Activated CD8-positive, alpha-beta memory T cell treated with anti-CD3 and anti-CD28 coated beads, Interleukin-2, amount 10 ng/mL, durations not matched to agents 7 days and 5 days (primary cell): ENCODE results near the gene DYNLL1. TPM values are rescaled to one million over a fixed set of nuclear protein-coding genes. Genes with fewer than 3 reads are reported as not detected.
"Not testable (repeated sequence)": the region's sequence is repeated elsewhere in the genome, so short reads cannot be mapped to it uniquely, and the experiment has no call there.

ENCODE experiments used
- ATAC-seq: fragments of 150-1000 bp; cut with Tn5 transposase; one replicate; pipeline ENCODE4 v1.10.0; 2021; ENCODE audit warnings: moderate library complexity
- CTCF ChIA-PET: fragments of 350-600 bp; sonication (Branson Sonifier 250); formaldehyde crosslinking; loops from one replicate; lab custom pipeline; 2021; ENCODE audit warnings: antibody characterized with exemption; lab: Charles Lee
- DNase-seq: peaks from one replicate; pipeline ENCODE4 v3.0.0-alpha.2; 2020
- H3K27ac Mint-ChIP-seq: one replicate; pipeline ENCODE4 v1.8.0; 2021; ENCODE audit warnings: mild to moderate bottlenecking, mixed read lengths
- H3K27me3 Mint-ChIP-seq: one replicate; pipeline ENCODE4 v1.8.0; 2021; ENCODE audit warnings: mixed read lengths
- H3K36me3 Mint-ChIP-seq: one replicate; pipeline ENCODE4 v1.8.0; 2021; ENCODE audit warnings: mild to moderate bottlenecking, mixed read lengths
- H3K4me1 Mint-ChIP-seq: one replicate; pipeline ENCODE4 v1.8.0; 2021; ENCODE audit warnings: mixed read lengths
- H3K4me3 Mint-ChIP-seq: one replicate; pipeline ENCODE4 v1.8.0; 2021; ENCODE audit warnings: mild to moderate bottlenecking, moderate library complexity, mixed read lengths
- H3K9me3 Mint-ChIP-seq: one replicate; pipeline ENCODE4 v1.8.0; 2022; ENCODE audit warnings: low read depth, mixed read lengths
- total RNA-seq, 2 experiments: library from RNA; stranded (reverse); gene quantifications; one replicate each; pipeline ENCODE4 v1.2.3, GENCODE V29; 2021

DYNLL1 gene
- total RNA-seq, 2 experiments from 2014 or later: 190 to 264 TPM

GRCh38 chr12:120480211-120480610, 15.7 kb upstream of the DYNLL1 start:
- no peak for DNase-seq
- Mint-ChIP-seq H3K36me3 (peaks cover 2% of the 10 kb centered on the region), H3K27me3 (no peaks in the 10 kb centered on the region), H3K9me3 (no peaks in the 10 kb centered on the region), H3K4me3 (no peak overlapping the region), H3K4me1 (peaks cover 14% of the 10 kb centered on the region), H3K27ac (no peak overlapping the region)
- CTCF ChIA-PET: interaction anchor here (1.0 to 1.4 kb wide), 2 partner anchors 14 to 48 kb away, joined by 3 read pairs; no protein-coding TSS in a partner anchor
- no peak for ATAC-seq

DNA sequence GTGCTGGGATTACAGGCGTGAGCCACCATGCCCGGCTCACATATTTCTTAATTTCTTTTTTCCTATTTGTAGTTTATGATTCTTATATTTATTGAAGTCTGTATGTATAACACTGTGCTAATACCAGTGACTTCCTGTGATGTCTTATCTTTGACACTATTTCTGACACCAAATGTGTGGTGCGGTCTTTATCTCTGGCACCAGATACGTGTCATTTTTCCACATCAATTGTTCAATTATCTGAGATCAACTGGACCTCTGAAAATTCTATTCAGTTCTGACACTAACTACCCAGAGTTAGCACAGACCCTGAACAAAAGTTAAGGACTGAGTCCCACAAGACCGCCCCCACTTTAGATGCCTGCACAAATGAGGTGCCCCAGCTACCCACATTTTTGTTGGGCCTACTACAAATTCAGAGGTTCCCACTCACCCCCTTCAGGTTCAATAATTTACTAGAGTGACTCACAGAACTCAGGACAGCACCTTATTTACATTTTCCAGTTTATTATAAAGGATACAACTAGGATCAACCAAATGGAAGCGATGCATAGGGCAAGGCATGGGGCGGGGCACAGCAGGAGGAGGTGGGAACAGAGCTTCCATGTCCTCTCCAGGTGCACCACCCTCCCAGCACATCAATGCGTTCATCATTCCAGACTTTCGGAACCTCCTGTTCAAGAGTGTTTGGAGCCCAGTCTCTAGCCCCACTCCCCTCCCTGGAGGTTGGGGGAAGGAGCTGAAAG, 14.7 kb upstream of the DYNLL1 start:
- ATAC-seq (peak; percentile 51), DNase-seq (no peak)
- no peak overlapping the region for H3K4me3 Mint-ChIP-seq

GRCh38 chr12:120483621-120484020, 12.3 kb upstream of the DYNLL1 start:
- H3K4me1 Mint-ChIP-seq: peaks cover 14% of the 10 kb centered on the region
- H3K27ac Mint-ChIP-seq: no peak overlapping the region
- CTCF ChIA-PET: interaction anchor here (1.0 to 3.9 kb wide), 3 partner anchors 13 to 203 kb away, joined by 3 to 13 read pairs (median 5); partner anchors contain the start of genes MLEC and SRSF9
- peaks cover 2% of the 10 kb centered on the region for H3K36me3 Mint-ChIP-seq
- no peak overlapping the region for H3K4me3 Mint-ChIP-seq
- DNase-seq (no peak), ATAC-seq (no peak)
- no peaks in the 10 kb centered on the region for H3K9me3 Mint-ChIP-seq
- H3K27me3 Mint-ChIP-seq: no peaks in the 10 kb centered on the region

More for the DNA sequence above, 14.7 kb upstream of the DYNLL1 start:
- Mint-ChIP-seq H3K36me3 (peaks cover 2% of the 10 kb centered on the region), H3K4me1 (peaks cover 14% of the 10 kb centered on the region), H3K9me3 (no peaks in the 10 kb centered on the region), H3K27me3 (no peaks in the 10 kb centered on the region), H3K27ac (no peak overlapping the region)
- CTCF ChIA-PET: interaction anchor here (1.2 to 3.9 kb wide), 3 partner anchors 11 to 15 kb away, joined by 3 to 13 read pairs (median 3); partner anchors contain the start of genes DYNLL1 and SRSF9

DNA sequence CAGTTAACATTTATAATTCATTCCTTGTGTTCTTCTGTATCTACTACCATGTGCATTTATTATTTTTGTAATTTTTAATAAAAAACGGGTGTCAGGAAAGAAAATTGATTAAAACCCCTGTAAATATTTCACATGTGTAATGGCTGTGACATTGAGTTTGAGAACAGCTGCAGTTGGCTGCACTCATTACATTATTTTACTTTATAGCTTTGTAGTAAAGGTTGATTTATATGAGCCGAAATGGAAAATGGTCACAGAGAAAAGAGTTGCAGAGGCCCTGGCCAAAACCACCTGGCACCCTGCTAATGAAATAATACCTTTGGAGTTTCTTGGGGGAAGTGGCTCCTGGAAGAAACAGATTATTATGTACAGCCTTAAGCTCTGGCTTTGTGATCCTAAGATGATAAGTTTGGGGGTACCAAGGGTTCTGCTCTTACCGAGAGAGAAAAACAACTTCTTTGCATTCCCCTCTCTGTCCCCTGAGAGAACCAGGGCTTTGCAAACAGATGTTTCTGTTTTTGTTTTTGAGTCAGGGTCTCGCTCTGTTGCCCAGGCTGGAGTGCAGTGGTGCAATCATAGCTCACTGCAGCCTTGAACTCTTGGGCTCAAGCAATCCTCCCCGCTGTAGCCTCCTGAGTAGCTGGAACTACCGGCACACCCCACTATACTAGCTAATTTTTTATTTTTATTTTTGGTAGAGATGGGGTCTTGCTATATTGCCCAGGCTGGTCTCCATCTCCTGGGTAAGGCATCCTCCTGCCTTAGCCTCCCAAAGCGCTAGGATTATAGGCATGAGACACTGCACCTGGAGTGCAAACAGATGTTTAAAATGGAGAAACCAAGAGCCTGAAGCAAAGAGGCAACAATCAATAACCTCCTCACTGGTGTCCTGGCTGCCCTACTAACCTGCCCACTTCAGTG, 9.7 kb upstream of the DYNLL1 start:
- no peaks in the 10 kb centered on the region for H3K27me3 Mint-ChIP-seq

GRCh38 chr12:120487552-120487951, 8.4 kb upstream of the DYNLL1 start:
- not testable (repeated sequence) for H3K9me3 Mint-ChIP-seq, H3K27me3 Mint-ChIP-seq, H3K27ac Mint-ChIP-seq, H3K4me1 Mint-ChIP-seq, H3K36me3 Mint-ChIP-seq, ATAC-seq, DNase-seq, H3K4me3 Mint-ChIP-seq
- CTCF ChIA-PET: interaction anchor here (0.8 to 1.9 kb wide), 3 partner anchors 9 to 21 kb away, joined by 3 to 5 read pairs (median 3); partner anchors contain the start of gene SRSF9

More for the DNA sequence above, 9.7 kb upstream of the DYNLL1 start:
- Mint-ChIP-seq H3K4me3 (no peak overlapping the region), H3K36me3 (peaks cover 2% of the 10 kb centered on the region), H3K27ac (no peak overlapping the region), H3K4me1 (peaks cover 2% of the 10 kb centered on the region), H3K9me3 (no peaks in the 10 kb centered on the region)
- CTCF ChIA-PET: interaction anchor here (1.0 to 1.7 kb wide), 2 partner anchors 10 to 13 kb away, joined by 3 to 5 read pairs; no protein-coding TSS in a partner anchor
- no peak for ATAC-seq
- DNase-seq: no peak

DNA sequence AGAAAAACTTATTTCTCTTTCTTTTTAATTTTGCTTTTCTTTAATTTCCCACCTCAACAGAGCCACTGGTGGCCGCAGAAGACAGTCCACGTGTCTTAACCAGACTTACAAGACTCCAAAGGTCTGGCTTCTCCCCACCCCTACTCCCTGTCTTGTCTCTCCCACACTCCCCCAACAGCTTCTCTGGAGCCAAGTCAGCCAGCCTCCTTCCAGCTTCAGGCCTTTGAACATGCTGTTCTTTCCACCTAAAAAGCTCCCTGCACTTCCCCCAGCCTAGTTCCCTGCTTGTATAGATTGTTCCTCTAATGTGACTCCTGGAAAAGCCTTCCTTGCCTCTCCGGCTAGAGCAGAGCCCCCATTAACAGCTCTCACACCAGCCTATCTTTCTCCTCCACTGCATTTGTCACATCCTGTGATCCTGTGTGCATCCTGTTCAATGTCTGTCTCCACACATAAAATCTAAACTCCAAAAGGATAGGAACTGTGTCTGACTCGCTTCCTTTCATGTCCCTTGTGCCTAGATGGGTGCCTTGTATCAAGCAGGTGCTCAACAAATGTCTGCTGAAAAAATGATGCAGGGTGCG, 7.8 kb upstream of the DYNLL1 start:
- Mint-ChIP-seq H3K4me1 (no peaks in the 10 kb centered on the region), H3K27ac (no peak overlapping the region), H3K36me3 (no peaks in the 10 kb centered on the region), H3K9me3 (no peaks in the 10 kb centered on the region), H3K27me3 (no peaks in the 10 kb centered on the region), H3K4me3 (no peak overlapping the region)
- DNase-seq: no peak
- CTCF ChIA-PET: interaction anchor here (0.9 to 1.9 kb wide), 2 partner anchors 18 to 22 kb away, joined by 3 to 5 read pairs; partner anchors contain the start of gene SRSF9
- no peak for ATAC-seq

GRCh38 chr12:120489018-120489417, 6.9 kb upstream of the DYNLL1 start:
- Mint-ChIP-seq H3K27ac (no peak overlapping the region), H3K9me3 (no peaks in the 10 kb centered on the region), H3K27me3 (no peaks in the 10 kb centered on the region), H3K4me3 (no peak overlapping the region), H3K36me3 (no peaks in the 10 kb centered on the region), H3K4me1 (no peaks in the 10 kb centered on the region)
- DNase-seq: no peak
- CTCF ChIA-PET: interaction anchor here (1.9 to 4.5 kb wide), 2 partner anchors 19 to 23 kb away, joined by 5 to 22 read pairs; partner anchors contain the start of gene SRSF9
- no peak for ATAC-seq

DNA sequence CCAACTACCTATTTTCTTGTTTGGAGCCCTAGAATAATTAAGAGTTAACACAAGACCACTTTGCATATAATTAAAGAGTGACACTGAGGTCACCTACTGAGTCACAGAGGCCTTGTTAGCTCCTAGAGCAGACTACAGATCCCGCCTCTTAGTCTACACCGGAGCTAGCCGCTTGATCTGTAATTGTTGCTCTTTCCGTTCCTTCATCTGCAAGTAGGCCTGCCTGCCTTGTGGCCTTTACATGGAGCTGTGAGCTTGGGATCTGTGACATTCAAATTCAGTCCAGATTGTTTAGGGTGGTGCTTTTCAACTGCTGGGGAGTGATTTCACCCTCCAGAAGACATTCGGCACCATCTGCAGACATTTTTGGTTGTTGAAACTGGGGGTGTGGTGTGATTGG, 5.6 kb upstream of the DYNLL1 start:
- H3K36me3 Mint-ChIP-seq: no peaks in the 10 kb centered on the region
- H3K9me3 Mint-ChIP-seq: no peaks in the 10 kb centered on the region
- H3K4me3 Mint-ChIP-seq: no peak overlapping the region
- peaks cover 6% of the 10 kb centered on the region for H3K4me1 Mint-ChIP-seq
- no peak overlapping the region for H3K27ac Mint-ChIP-seq
- no peak for ATAC-seq
- CTCF ChIA-PET: interaction anchor here (2.8 to 4.5 kb wide), 2 partner anchors 13 to 21 kb away, joined by 10 to 22 read pairs; partner anchors contain the start of gene SRSF9
- no peak for DNase-seq
- no peaks in the 10 kb centered on the region for H3K27me3 Mint-ChIP-seq

DNA sequence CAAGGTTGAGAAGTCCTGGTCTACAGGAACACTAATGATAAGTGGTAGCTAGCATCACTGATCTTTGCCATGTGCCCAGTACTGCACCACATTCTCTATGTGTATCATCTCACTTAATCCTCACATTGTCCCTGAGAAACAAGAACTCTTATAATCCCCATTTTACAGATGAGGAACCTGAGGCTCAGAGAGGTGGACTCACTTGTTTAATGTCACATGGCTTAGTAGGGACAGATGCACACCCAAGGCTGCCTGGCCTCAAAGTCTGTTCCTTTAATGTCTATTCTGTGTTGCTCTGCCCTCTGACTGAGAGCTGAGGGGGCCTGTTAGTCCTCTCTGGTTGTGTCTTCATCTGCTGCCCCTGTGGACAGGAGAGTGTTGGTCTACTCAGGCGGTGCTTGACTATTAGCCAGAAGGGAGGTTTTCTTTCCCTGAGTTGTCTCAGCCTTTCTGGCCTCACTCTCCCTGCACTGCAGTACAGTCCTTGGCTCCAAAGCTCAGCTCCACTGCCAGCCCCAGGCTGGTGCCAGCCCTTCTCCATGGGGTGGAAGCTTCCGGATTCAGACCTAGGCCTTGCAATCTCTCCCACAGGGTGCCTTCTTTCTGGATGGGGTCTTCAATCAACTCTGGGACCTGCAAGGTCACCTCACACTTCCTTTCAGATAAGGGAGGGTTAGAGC, 4.9 kb upstream of the DYNLL1 start:
- ATAC-seq (no peak), DNase-seq (no peak)
- Mint-ChIP-seq H3K36me3 (no peaks in the 10 kb centered on the region), H3K27me3 (no peaks in the 10 kb centered on the region), H3K4me1 (peaks cover 9% of the 10 kb centered on the region), H3K9me3 (no peaks in the 10 kb centered on the region), H3K4me3 (no peak overlapping the region), H3K27ac (no peak overlapping the region)
- CTCF ChIA-PET: interaction anchor here (0.9 to 4.5 kb wide), 4 partner anchors 9 to 51 kb away, joined by 3 to 22 read pairs (median 8); partner anchors contain the start of gene SRSF9

- CTCF ChIA-PET: interaction anchor here (0.9 to 5.3 kb wide), 7 partner anchors 21 to 65 kb away, joined by 3 to 29 read pairs (median 4); partner anchors contain the start of genes COX6A1 and SRSF9
Observed at GRCh38 chr12:120495186-120495730, 655 bp upstream of the DYNLL1 start.

GRCh38 chr12:120496413-120497340, 764 bp downstream of the DYNLL1 start:
- ATAC-seq (peak; percentile 2), DNase-seq (peak; percentile 61)
- Mint-ChIP-seq H3K36me3 (peaks cover 17% of the 10 kb centered on the region), H3K4me3 (peak overlapping the region; percentile 84), H3K27ac (peak overlapping the region; percentile 72), H3K9me3 (no peaks in the 10 kb centered on the region), H3K4me1 (peaks cover 30% of the 10 kb centered on the region), H3K27me3 (no peaks in the 10 kb centered on the region)
- CTCF ChIA-PET: interaction anchor here (0.5 to 5.3 kb wide), 14 partner anchors 9 to 201 kb away, joined by 3 to 29 read pairs (median 4); partner anchors contain the start of genes COX6A1 and SRSF9

More at GRCh38 chr12:120495186-120495730, 655 bp upstream of the DYNLL1 start:
- Mint-ChIP-seq H3K9me3 (no peaks in the 10 kb centered on the region), H3K27ac (peak overlapping the region; percentile 54), H3K27me3 (no peaks in the 10 kb centered on the region), H3K4me3 (peak overlapping the region; percentile 84), H3K36me3 (peaks cover 17% of the 10 kb centered on the region), H3K4me1 (peaks cover 30% of the 10 kb centered on the region)
- ATAC-seq: peak; percentile 0
- no peak for DNase-seq
